WTC11 (cell line): ENCODE measurements around the gene RCE1. TPM values are rescaled to one million over a fixed set of nuclear protein-coding genes. Genes with fewer than 3 reads are reported as not detected.

Experiments
- ATAC-seq: fragments of 200-7000 bp; cut with Tn5 transposase; 2 replicates; pipeline ENCODE4 v1.10.0; 2021; ENCODE audit warnings: mild to moderate bottlenecking, moderate library complexity
- CTCF ChIA-PET: fragments of 300-600 bp; sonication (Branson Sonifier 250); formaldehyde crosslinking; loops from one replicate; lab custom pipeline; 2021; ENCODE audit warnings: antibody characterized with exemption; lab: Charles Lee
- POLR2A ChIA-PET: fragments of 350-600 bp; sonication (Branson Sonifier 250); formaldehyde crosslinking; loops from one replicate; lab custom pipeline; 2021; ENCODE audit warnings: antibody characterized with exemption; lab: Charles Lee
- DNase-seq: peaks from one replicate; pipeline ENCODE4 v3.0.0; 2021; ENCODE audit warnings: low spot score
- H3K27ac Mint-ChIP-seq: 2 replicates; pipeline ENCODE4 v1.8.0; 2021; ENCODE audit warnings: mixed read lengths
- H3K27me3 Mint-ChIP-seq: 2 replicates; pipeline ENCODE4 v1.8.0; 2021; ENCODE audit warnings: low read depth, mild to moderate bottlenecking, moderate library complexity, mixed read lengths
- H3K36me3 Mint-ChIP-seq: 2 replicates; pipeline ENCODE4 v1.8.0; 2021; ENCODE audit warnings: mixed read lengths
- H3K4me1 Mint-ChIP-seq: 2 replicates; pipeline ENCODE4 v1.8.0; 2022; ENCODE audit warnings: mixed read lengths
- H3K4me3 Mint-ChIP-seq: 2 replicates; pipeline ENCODE4 v1.8.0; 2021; ENCODE audit warnings: mild to moderate bottlenecking, moderate library complexity, mixed read lengths
- H3K9me3 Mint-ChIP-seq: 2 replicates; pipeline ENCODE4 v1.8.0; 2021; ENCODE audit warnings: mixed read lengths
- ETV6 ChIP-seq: sonication (generic); formaldehyde crosslinking; IDR thresholded peaks from 2 replicates; pipeline ENCODE4 v1.8.1; 2022; ENCODE audit warnings: mild to moderate bottlenecking, missing genetic modification reagents
- FOXK1 ChIP-seq: sonication (generic); formaldehyde crosslinking; IDR thresholded peaks from 2 replicates; pipeline ENCODE4 v1.8.0; 2022; ENCODE audit warnings: mild to moderate bottlenecking, moderate library complexity, missing genetic modification reagents
- JAZF1 ChIP-seq: fragments of 250-450 bp; sonication (Bioruptor Pico); IDR thresholded peaks from 2 replicates; pipeline ENCODE4 v1.9.0; 2021; ENCODE audit warnings: moderate library complexity, mild to moderate bottlenecking, inconsistent platforms
- MYBL2 ChIP-seq: sonication (generic); formaldehyde crosslinking; IDR thresholded peaks from 2 replicates; pipeline ENCODE4 v1.8.1; 2023; ENCODE audit warnings: mild to moderate bottlenecking, moderate library complexity, missing genetic modification reagents
- RELA ChIP-seq: sonication (generic); formaldehyde crosslinking; IDR thresholded peaks from 2 replicates; pipeline ENCODE4 v1.8.1; 2022; ENCODE audit warnings: missing genetic modification reagents, mild to moderate bottlenecking, borderline replicate concordance
- SP1 ChIP-seq: sonication (generic); formaldehyde crosslinking; conservative IDR thresholded peaks from 2 replicates; pipeline ENCODE4 v1.8.1; 2022; ENCODE audit warnings: missing genetic modification reagents
- ZBTB21 ChIP-seq: sonication (generic); formaldehyde crosslinking; IDR thresholded peaks from 2 replicates; pipeline ENCODE4 v1.8.1; 2023; ENCODE audit warnings: mild to moderate bottlenecking, missing genetic modification reagents, borderline replicate concordance
- ZNF121 ChIP-seq: sonication (generic); formaldehyde crosslinking; IDR thresholded peaks from 2 replicates; pipeline ENCODE4 v1.8.0; 2023; ENCODE audit warnings: missing genetic modification reagents
- ZNF219 ChIP-seq: sonication (generic); formaldehyde crosslinking; IDR thresholded peaks from 2 replicates; pipeline ENCODE4 v1.8.0; 2023; ENCODE audit warnings: missing genetic modification reagents, mild to moderate bottlenecking, borderline replicate concordance
- ZNF263 ChIP-seq: sonication (generic); formaldehyde crosslinking; IDR thresholded peaks from 2 replicates; pipeline ENCODE4 v1.8.1; 2022; ENCODE audit warnings: low read depth, mild to moderate bottlenecking, moderate library complexity, missing genetic modification reagents
- ZNF423 ChIP-seq: fragments of 250-450 bp; sonication (Bioruptor Pico); IDR thresholded peaks from 2 replicates; pipeline ENCODE4 v2.1.2; 2022; ENCODE audit warnings: mild to moderate bottlenecking, moderate library complexity
- total RNA-seq: library from RNA; stranded (reverse); gene quantifications from 3 replicates; pipeline ENCODE4 v1.2.3, GENCODE V29; 2021
- TF ChIP-seq, protein P1 (sequence below): sonication (generic); formaldehyde crosslinking; IDR thresholded peaks from 2 replicates; pipeline ENCODE4 v1.8.1; 2022; ENCODE audit warnings: mild to moderate bottlenecking, moderate library complexity, missing genetic modification reagents
- TF ChIP-seq, protein P2 (sequence below): fragments of 250-450 bp; sonication (Bioruptor Pico); IDR thresholded peaks from 2 replicates; pipeline ENCODE4 v1.9.0; 2021; ENCODE audit warnings: mild to moderate bottlenecking
- TF ChIP-seq, protein P3 (sequence below): sonication (generic); formaldehyde crosslinking; IDR thresholded peaks from 2 replicates; pipeline ENCODE4 v1.8.1; 2022; ENCODE audit warnings: low read depth, mild to moderate bottlenecking, moderate library complexity, missing genetic modification reagents, borderline replicate concordance
- TF ChIP-seq, protein P4 (sequence below): sonication (generic); formaldehyde crosslinking; IDR thresholded peaks from 2 replicates; pipeline ENCODE4 v1.8.0; 2022; ENCODE audit warnings: missing genetic modification reagents
- TF ChIP-seq, protein P5 (sequence below): fragments of 250-450 bp; sonication (Bioruptor Pico); IDR thresholded peaks from 2 replicates; pipeline ENCODE4 v1.8.0; 2021; ENCODE audit warnings: mild to moderate bottlenecking
- TF ChIP-seq, protein P6 (sequence below): sonication (generic); formaldehyde crosslinking; IDR thresholded peaks from 2 replicates; pipeline ENCODE4 v1.8.0; 2022; ENCODE audit warnings: mild to moderate bottlenecking, missing genetic modification reagents
- TF ChIP-seq, protein P7 (sequence below): sonication (generic); formaldehyde crosslinking; IDR thresholded peaks from 2 replicates; pipeline ENCODE4 v1.8.1; 2022; ENCODE audit warnings: missing genetic modification reagents, borderline replicate concordance
- TF ChIP-seq, protein P8 (sequence below): sonication (generic); formaldehyde crosslinking; IDR thresholded peaks from 2 replicates; pipeline ENCODE4 v1.8.1; 2023; ENCODE audit warnings: mild to moderate bottlenecking, moderate library complexity, missing genetic modification reagents
- TF ChIP-seq, protein P9 (sequence below): sonication (generic); formaldehyde crosslinking; IDR thresholded peaks from 2 replicates; pipeline ENCODE4 v1.8.1; 2023; ENCODE audit warnings: mild to moderate bottlenecking, missing genetic modification reagents, moderate library complexity

The RCE1 gene
- total RNA-seq, 1 experiment from 2014 or later: 34.6 TPM

DNA sequence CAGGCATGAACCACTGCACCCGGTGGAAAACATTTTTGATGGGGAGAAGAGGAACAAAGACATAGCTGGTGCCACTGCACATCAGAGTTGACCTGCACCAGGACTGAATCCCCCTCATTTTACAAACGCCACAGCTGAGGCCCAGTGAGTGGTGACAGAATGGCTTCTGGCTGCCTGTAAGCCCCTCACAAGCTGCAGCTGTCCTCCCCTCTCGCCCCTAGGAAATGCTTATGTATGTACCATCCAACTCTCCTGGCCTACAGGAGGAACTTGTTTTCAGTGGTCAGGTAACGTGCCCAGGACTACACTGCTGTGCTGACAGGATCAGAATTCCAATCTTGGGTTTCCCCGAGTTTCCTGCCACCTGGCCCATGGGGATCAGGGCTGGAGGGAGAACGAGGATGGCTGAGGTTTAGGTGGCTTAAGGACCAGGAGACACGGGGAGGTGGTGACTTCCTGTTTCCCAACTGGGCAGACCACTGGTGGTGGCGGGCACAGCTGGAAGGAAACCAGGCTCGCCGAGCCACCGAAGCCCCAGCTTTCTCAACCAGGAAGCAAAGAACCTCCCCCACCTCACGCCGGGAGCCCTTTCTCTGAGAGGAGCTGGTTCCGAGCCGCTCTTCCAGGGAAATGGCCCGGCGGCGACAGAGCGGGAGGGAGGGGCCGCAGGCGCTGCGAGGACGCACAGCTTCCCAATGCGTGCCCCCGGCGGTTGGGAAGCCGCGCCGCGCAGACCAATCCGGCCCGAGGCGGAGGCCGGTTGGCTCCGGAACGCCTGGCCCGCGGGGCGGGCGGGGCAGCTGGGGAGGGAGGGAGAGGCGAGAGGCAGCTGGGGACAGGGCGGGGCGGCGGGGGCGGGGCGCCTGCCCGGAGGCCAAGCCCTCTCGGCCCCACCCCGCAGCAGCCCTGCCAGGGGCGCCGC is 12.6 kb downstream of the RCE1 start:
- ChIA-PET POLR2A (interaction anchor here (0.5 to 2.6 kb wide), 15 partner anchors 9 to 809 kb away, joined by 3 to 17 read pairs (median 4); partner anchors contain the start of genes PC, RBM14, RBM4 and RBM4B), CTCF (interaction anchor here (0.6 to 3.1 kb wide), 17 partner anchors 9 to 363 kb away, joined by 3 to 25 read pairs (median 4); partner anchors contain the start of genes C11orf86, PC, RBM4B and RCE1)
- H3K4me3 Mint-ChIP-seq: peak overlapping the region; percentile 87
- H3K36me3 Mint-ChIP-seq: no peaks in the 10 kb centered on the region
- H3K4me1 Mint-ChIP-seq: peaks cover 17% of the 10 kb centered on the region
- peak; percentile 97 for DNase-seq
- peak; percentile 74 for ATAC-seq
- H3K9me3 Mint-ChIP-seq: no peaks in the 10 kb centered on the region
- no peaks in the 10 kb centered on the region for H3K27me3 Mint-ChIP-seq
- H3K27ac Mint-ChIP-seq: peak overlapping the region; percentile 99
- TF ChIP-seq ZNF263 (no peak), ETV6 (CRISPR knock-in tag) (no peak), ZNF121 (no peak), SP1 (CRISPR knock-in tag) (0 out of 2 replicates have a peak, but pooled peaks have one; percentile 58), ZNF423 (CRISPR knock-in tag) (peak; percentile 24; the same call in 1 of the 2 replicates), ZNF219 (0 out of 2 replicates have a peak, but pooled peaks have one; percentile 30), MYBL2 (CRISPR knock-in tag) (0 out of 2 replicates have a peak, but pooled peaks have one; percentile 29), JAZF1 (CRISPR knock-in tag) (no peak), ZBTB21 (CRISPR knock-in tag) (0 out of 2 replicates have a peak, but pooled peaks have one; percentile 1), FOXK1 (CRISPR knock-in tag) (peak; percentile 41; the same call in 1 of the 2 replicates), RELA (CRISPR knock-in tag) (no peak)
- TF ChIP-seq, protein P1, sequence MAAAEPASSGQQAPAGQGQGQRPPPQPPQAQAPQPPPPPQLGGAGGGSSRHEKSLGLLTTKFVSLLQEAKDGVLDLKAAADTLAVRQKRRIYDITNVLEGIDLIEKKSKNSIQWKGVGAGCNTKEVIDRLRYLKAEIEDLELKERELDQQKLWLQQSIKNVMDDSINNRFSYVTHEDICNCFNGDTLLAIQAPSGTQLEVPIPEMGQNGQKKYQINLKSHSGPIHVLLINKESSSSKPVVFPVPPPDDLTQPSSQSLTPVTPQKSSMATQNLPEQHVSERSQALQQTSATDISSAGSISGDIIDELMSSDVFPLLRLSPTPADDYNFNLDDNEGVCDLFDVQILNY (CRISPR knock-in tag): 0 out of 2 replicates have a peak, but pooled peaks have one; percentile 41
- TF ChIP-seq, protein P2, sequence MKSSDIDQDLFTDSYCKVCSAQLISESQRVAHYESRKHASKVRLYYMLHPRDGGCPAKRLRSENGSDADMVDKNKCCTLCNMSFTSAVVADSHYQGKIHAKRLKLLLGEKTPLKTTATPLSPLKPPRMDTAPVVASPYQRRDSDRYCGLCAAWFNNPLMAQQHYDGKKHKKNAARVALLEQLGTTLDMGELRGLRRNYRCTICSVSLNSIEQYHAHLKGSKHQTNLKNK (CRISPR knock-in tag): no peak
- TF ChIP-seq, protein P3, sequence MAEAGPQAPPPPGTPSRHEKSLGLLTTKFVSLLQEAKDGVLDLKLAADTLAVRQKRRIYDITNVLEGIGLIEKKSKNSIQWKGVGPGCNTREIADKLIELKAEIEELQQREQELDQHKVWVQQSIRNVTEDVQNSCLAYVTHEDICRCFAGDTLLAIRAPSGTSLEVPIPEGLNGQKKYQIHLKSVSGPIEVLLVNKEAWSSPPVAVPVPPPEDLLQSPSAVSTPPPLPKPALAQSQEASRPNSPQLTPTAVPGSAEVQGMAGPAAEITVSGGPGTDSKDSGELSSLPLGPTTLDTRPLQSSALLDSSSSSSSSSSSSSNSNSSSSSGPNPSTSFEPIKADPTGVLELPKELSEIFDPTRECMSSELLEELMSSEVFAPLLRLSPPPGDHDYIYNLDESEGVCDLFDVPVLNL (CRISPR knock-in tag): no peak
- TF ChIP-seq, protein P4, sequence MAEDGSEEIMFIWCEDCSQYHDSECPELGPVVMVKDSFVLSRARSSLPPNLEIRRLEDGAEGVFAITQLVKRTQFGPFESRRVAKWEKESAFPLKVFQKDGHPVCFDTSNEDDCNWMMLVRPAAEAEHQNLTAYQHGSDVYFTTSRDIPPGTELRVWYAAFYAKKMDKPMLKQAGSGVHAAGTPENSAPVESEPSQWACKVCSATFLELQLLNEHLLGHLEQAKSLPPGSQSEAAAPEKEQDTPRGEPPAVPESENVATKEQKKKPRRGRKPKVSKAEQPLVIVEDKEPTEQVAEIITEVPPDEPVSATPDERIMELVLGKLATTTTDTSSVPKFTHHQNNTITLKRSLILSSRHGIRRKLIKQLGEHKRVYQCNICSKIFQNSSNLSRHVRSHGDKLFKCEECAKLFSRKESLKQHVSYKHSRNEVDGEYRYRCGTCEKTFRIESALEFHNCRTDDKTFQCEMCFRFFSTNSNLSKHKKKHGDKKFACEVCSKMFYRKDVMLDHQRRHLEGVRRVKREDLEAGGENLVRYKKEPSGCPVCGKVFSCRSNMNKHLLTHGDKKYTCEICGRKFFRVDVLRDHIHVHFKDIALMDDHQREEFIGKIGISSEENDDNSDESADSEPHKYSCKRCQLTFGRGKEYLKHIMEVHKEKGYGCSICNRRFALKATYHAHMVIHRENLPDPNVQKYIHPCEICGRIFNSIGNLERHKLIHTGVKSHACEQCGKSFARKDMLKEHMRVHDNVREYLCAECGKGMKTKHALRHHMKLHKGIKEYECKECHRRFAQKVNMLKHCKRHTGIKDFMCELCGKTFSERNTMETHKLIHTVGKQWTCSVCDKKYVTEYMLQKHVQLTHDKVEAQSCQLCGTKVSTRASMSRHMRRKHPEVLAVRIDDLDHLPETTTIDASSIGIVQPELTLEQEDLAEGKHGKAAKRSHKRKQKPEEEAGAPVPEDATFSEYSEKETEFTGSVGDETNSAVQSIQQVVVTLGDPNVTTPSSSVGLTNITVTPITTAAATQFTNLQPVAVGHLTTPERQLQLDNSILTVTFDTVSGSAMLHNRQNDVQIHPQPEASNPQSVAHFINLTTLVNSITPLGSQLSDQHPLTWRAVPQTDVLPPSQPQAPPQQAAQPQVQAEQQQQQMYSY (CRISPR knock-in tag): no peak
- TF ChIP-seq, protein P5, sequence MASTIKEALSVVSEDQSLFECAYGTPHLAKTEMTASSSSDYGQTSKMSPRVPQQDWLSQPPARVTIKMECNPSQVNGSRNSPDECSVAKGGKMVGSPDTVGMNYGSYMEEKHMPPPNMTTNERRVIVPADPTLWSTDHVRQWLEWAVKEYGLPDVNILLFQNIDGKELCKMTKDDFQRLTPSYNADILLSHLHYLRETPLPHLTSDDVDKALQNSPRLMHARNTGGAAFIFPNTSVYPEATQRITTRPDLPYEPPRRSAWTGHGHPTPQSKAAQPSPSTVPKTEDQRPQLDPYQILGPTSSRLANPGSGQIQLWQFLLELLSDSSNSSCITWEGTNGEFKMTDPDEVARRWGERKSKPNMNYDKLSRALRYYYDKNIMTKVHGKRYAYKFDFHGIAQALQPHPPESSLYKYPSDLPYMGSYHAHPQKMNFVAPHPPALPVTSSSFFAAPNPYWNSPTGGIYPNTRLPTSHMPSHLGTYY (CRISPR knock-in tag): no peak
- TF ChIP-seq, protein P6, sequence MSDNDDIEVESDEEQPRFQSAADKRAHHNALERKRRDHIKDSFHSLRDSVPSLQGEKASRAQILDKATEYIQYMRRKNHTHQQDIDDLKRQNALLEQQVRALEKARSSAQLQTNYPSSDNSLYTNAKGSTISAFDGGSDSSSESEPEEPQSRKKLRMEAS: peak; percentile 69; the same call in 1 of the 2 replicates
- TF ChIP-seq, protein P7, sequence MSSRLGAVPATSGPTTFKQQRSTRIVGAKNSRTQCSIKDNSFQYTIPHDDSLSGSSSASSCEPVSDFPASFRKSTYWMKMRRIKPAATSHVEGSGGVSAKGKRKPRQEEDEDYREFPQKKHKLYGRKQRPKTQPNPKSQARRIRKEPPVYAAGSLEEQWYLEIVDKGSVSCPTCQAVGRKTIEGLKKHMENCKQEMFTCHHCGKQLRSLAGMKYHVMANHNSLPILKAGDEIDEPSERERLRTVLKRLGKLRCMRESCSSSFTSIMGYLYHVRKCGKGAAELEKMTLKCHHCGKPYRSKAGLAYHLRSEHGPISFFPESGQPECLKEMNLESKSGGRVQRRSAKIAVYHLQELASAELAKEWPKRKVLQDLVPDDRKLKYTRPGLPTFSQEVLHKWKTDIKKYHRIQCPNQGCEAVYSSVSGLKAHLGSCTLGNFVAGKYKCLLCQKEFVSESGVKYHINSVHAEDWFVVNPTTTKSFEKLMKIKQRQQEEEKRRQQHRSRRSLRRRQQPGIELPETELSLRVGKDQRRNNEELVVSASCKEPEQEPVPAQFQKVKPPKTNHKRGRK (CRISPR knock-in tag): no peak
- TF ChIP-seq, protein P8, sequence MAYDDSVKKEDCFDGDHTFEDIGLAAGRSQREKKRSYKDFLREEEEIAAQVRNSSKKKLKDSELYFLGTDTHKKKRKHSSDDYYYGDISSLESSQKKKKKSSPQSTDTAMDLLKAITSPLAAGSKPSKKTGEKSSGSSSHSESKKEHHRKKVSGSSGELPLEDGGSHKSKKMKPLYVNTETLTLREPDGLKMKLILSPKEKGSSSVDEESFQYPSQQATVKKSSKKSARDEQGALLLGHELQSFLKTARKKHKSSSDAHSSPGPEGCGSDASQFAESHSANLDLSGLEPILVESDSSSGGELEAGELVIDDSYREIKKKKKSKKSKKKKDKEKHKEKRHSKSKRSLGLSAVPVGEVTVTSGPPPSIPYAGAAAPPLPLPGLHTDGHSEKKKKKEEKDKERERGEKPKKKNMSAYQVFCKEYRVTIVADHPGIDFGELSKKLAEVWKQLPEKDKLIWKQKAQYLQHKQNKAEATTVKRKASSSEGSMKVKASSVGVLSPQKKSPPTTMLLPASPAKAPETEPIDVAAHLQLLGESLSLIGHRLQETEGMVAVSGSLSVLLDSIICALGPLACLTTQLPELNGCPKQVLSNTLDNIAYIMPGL (CRISPR knock-in tag): 0 out of 2 replicates have a peak, but pooled peaks have one; percentile 62
- TF ChIP-seq, protein P9, sequence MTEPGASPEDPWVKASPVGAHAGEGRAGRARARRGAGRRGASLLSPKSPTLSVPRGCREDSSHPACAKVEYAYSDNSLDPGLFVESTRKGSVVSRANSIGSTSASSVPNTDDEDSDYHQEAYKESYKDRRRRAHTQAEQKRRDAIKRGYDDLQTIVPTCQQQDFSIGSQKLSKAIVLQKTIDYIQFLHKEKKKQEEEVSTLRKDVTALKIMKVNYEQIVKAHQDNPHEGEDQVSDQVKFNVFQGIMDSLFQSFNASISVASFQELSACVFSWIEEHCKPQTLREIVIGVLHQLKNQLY (CRISPR knock-in tag): no peak
